Panc1 (cell line): ENCODE measurements around the gene UPF2. TPM values are rescaled to one million over a fixed set of nuclear protein-coding genes. Genes with fewer than 3 reads are reported as not detected.

Experiments
- ATAC-seq: fragments of 200-7000 bp; cut with Tn5 transposase; 2 replicates; pipeline ENCODE4 v1.9.1; 2020; ENCODE audit warnings: mild to moderate bottlenecking, moderate library complexity
- BruUV-seq: library from RNA; stranded (reverse); fragments of 400-500 nt; replicated peaks from 2 replicates; lab custom pipeline; 2021; lab: Mats Ljungman, UMichigan
- CTCF ChIA-PET: fragments of 300-600 bp; sonication (Branson Sonifier 250); formaldehyde crosslinking; loops from one replicate; lab custom pipeline; 2022; ENCODE audit warnings: antibody characterized with exemption; lab: Charles Lee
- POLR2A ChIA-PET: fragments of 300-600 bp; sonication (Branson Sonifier 250); formaldehyde crosslinking; loops from one replicate; lab custom pipeline; 2022; ENCODE audit warnings: antibody characterized with exemption; lab: Charles Lee
- DNase-seq: peaks from one replicate; pipeline ENCODE4 v3.0.0-alpha.2; 2010; ENCODE audit warnings: low read depth, low spot score
- H3K27ac ChIP-seq: 2 replicates; pipeline ENCODE4 v1.5.1; 2011; ENCODE audit warnings: mild to moderate bottlenecking, low read length, inconsistent platforms
- H3K27me3 ChIP-seq: fragments of 200-500 bp; sonication (Bioruptor generic); 2 replicates; pipeline ENCODE4 v1.6.0; 2014; ENCODE audit warnings: low read length, inconsistent platforms; ENCODE audit not compliant: control insufficient read depth, insufficient read depth
- H3K36me3 ChIP-seq: fragments of 200-500 bp; sonication (Bioruptor generic); 2 replicates; pipeline ENCODE4 v1.5.1; 2014; ENCODE audit warnings: inconsistent platforms, mild to moderate bottlenecking, low read length, moderate library complexity; ENCODE audit not compliant: control insufficient read depth, insufficient read depth
- H3K4me1 ChIP-seq: 2 replicates; pipeline ENCODE4 v1.5.1; 2011; ENCODE audit warnings: inconsistent platforms, mild to moderate bottlenecking, low read length, moderate library complexity; ENCODE audit not compliant: control insufficient read depth, insufficient read depth
- H3K4me3 ChIP-seq, 2 experiments: 2 replicates each; pipeline ENCODE4 v1.5.1; 2011 to 2012; ENCODE audit warnings: low read depth in 2 of 2, low read length in 2 of 2, mild to moderate bottlenecking in 2 of 2, inconsistent platforms in 1 of 2, moderate library complexity in 1 of 2
- H3K9me3 ChIP-seq: fragments of 200-500 bp; sonication (Bioruptor generic); 2 replicates; pipeline ENCODE4 v1.5.1; 2014; ENCODE audit warnings: low read depth, mild to moderate bottlenecking, inconsistent platforms, low read length, moderate library complexity; ENCODE audit not compliant: control insufficient read depth, insufficient read depth
- POLR2AphosphoS5 ChIP-seq: IDR thresholded peaks from 2 replicates; pipeline ENCODE4 v1.6.1; 2012; ENCODE audit warnings: mild to moderate bottlenecking, low read depth, low read length, moderate library complexity
- SIN3A ChIP-seq: IDR thresholded peaks from 2 replicates; pipeline ENCODE4 v1.6.1; 2012; ENCODE audit warnings: low read depth, mild to moderate bottlenecking, low read length, moderate library complexity, borderline replicate concordance; ENCODE audit not compliant: insufficient read depth
- TCF7L2 ChIP-seq: IDR thresholded peaks from 2 replicates; pipeline ENCODE4 v1.6.1; 2011; ENCODE audit warnings: mild to moderate bottlenecking, low read depth, low read length, inconsistent platforms
- in situ Hi-C: cut with HindIII; loops from 2 replicates; pipeline ENCODE4 v1.10.0; 2016; ENCODE audit warnings: low sequenced_read_pairs, low pct_unique_long_range_greater_than_20kb
- intact Hi-C: fragments of 100-400 bp; cut with micrococcal nuclease; formaldehyde crosslinking; loops from one replicate; pipeline ENCODE4 v1.10.0; 2022; ENCODE audit not compliant: unreplicated experiment
- total RNA-seq: library from RNA; stranded (reverse); gene quantifications from one replicate; pipeline ENCODE4 v1.2.1, GENCODE V29; 2021; ENCODE audit not compliant: unreplicated experiment
- TF ChIP-seq, protein P1 (sequence below), 2 experiments: IDR thresholded peaks; 2 replicates each; pipeline ENCODE4 v1.6.1; 2011 to 2012; ENCODE audit warnings: low read depth in 2 of 2, control low read depth in 1 of 2, low read length in 1 of 2, mild to moderate bottlenecking in 1 of 2, moderate library complexity in 1 of 2; ENCODE audit not compliant: insufficient read depth in 1 of 2
- TF ChIP-seq, protein P2 (sequence below): fragments of 450-650 bp; IDR thresholded peaks from 2 replicates; pipeline ENCODE4 v1.5.1; 2017; ENCODE audit warnings: mild to moderate bottlenecking

Gene UPF2
- total RNA-seq, 1 experiment from 2014 or later: 19.1 TPM

GRCh38 chr10:12006671-12007070 is 35.9 kb downstream of the UPF2 start:
- Histone ChIP-seq H3K4me1 (no peaks in the 10 kb centered on the region), H3K27me3 (no peaks in the 10 kb centered on the region), H3K9me3 (peaks cover 3% of the 10 kb centered on the region; the same call in 1 of the 2 replicates), H3K36me3 (peaks cover 9% of the 10 kb centered on the region), H3K4me3 (no peak overlapping the region), H3K27ac (no peak overlapping the region)
- TF ChIP-seq POLR2AphosphoS5 (no peak), SIN3A (no peak), TCF7L2 (no peak)
- TF ChIP-seq, protein P1, sequence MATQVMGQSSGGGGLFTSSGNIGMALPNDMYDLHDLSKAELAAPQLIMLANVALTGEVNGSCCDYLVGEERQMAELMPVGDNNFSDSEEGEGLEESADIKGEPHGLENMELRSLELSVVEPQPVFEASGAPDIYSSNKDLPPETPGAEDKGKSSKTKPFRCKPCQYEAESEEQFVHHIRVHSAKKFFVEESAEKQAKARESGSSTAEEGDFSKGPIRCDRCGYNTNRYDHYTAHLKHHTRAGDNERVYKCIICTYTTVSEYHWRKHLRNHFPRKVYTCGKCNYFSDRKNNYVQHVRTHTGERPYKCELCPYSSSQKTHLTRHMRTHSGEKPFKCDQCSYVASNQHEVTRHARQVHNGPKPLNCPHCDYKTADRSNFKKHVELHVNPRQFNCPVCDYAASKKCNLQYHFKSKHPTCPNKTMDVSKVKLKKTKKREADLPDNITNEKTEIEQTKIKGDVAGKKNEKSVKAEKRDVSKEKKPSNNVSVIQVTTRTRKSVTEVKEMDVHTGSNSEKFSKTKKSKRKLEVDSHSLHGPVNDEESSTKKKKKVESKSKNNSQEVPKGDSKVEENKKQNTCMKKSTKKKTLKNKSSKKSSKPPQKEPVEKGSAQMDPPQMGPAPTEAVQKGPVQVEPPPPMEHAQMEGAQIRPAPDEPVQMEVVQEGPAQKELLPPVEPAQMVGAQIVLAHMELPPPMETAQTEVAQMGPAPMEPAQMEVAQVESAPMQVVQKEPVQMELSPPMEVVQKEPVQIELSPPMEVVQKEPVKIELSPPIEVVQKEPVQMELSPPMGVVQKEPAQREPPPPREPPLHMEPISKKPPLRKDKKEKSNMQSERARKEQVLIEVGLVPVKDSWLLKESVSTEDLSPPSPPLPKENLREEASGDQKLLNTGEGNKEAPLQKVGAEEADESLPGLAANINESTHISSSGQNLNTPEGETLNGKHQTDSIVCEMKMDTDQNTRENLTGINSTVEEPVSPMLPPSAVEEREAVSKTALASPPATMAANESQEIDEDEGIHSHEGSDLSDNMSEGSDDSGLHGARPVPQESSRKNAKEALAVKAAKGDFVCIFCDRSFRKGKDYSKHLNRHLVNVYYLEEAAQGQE (IDR thresholded peaks at IDR 0.05; ENCODE audit: insufficient read depth in 1 of 2, low read depth in 2 of 2, low read length in 1 of 2): no peak
- TF ChIP-seq, protein P2, sequence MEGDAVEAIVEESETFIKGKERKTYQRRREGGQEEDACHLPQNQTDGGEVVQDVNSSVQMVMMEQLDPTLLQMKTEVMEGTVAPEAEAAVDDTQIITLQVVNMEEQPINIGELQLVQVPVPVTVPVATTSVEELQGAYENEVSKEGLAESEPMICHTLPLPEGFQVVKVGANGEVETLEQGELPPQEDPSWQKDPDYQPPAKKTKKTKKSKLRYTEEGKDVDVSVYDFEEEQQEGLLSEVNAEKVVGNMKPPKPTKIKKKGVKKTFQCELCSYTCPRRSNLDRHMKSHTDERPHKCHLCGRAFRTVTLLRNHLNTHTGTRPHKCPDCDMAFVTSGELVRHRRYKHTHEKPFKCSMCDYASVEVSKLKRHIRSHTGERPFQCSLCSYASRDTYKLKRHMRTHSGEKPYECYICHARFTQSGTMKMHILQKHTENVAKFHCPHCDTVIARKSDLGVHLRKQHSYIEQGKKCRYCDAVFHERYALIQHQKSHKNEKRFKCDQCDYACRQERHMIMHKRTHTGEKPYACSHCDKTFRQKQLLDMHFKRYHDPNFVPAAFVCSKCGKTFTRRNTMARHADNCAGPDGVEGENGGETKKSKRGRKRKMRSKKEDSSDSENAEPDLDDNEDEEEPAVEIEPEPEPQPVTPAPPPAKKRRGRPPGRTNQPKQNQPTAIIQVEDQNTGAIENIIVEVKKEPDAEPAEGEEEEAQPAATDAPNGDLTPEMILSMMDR: no peak
- CTCF ChIA-PET: no interaction called here
- in situ Hi-C loops (no loop called here), intact Hi-C loops (no loop called here)
- BruUV-seq: no TSS peak
- DNase-seq: no peak
- ATAC-seq: no peak
- POLR2A ChIA-PET: no interaction called here

DNA sequence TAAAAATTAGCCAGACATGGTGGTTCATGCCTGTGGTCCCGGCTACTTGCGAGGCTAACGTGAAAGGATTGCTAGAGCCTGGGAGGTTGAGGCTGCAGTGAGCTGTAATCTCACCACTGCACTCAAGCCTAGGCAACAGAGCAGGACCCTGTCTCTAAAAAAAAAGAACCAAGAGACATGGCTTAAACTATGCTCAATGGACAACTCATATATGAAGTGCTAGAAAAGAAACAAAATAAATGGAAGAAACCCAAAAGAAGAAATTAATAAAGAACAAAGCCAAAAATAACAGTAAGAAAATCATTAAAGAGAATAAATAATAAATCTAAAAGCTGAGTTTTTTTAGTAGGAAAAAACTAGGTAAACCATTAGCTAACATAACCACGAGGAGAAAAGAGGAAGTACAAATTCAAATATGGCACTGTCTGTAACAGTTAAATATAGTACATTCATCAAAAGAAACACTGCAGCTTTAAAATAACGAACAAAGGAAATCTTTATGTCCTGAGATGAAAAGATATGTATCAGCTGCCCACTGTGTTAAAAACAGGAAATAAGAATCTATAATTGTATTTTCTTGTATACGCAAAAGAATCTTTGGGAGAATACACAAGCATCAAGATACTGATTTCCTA is 48.7 kb downstream of the UPF2 start:
- ATAC-seq (no peak), DNase-seq (no peak)
- peaks cover 9% of the 10 kb centered on the region; the same call in 1 of the 2 replicates for H3K36me3 ChIP-seq
- in situ Hi-C loops: no loop called here
- CTCF ChIA-PET: no interaction called here
- POLR2A ChIA-PET: no interaction called here
- BruUV-seq: no TSS peak
- no peak overlapping the region for H3K4me3 ChIP-seq
- no peaks in the 10 kb centered on the region for H3K27me3 ChIP-seq
- no peaks in the 10 kb centered on the region for H3K9me3 ChIP-seq
- H3K27ac ChIP-seq: no peak overlapping the region
- TF ChIP-seq SIN3A (no peak), POLR2AphosphoS5 (no peak), TCF7L2 (no peak)
- TF ChIP-seq, protein P1 (IDR thresholded peaks at IDR 0.05; ENCODE audit: insufficient read depth in 1 of 2, low read depth in 2 of 2, low read length in 1 of 2): no peak
- TF ChIP-seq, protein P2: no peak
- intact Hi-C loops: no loop called here
- no peaks in the 10 kb centered on the region for H3K4me1 ChIP-seq
